IPS-20b (cell line): ENCODE measurements around the gene TWF2.

Experiments
- H3K27ac ChIP-seq: one replicate; pipeline ENCODE4 v1.5.1; 2013; ENCODE audit warnings: low read length
- H3K27me3 ChIP-seq: 2 replicates; pipeline ENCODE4 v1.6.1; 2013; ENCODE audit warnings: mild to moderate bottlenecking, low read length, inconsistent platforms; ENCODE audit not compliant: insufficient read depth
- H3K36me3 ChIP-seq: 2 replicates; pipeline ENCODE4 v1.6.1; 2013; ENCODE audit warnings: low read depth, mild to moderate bottlenecking, inconsistent platforms, low read length, moderate library complexity; ENCODE audit not compliant: insufficient read depth
- H3K4me1 ChIP-seq: 2 replicates; pipeline ENCODE4 v1.6.1; 2013; ENCODE audit warnings: mild to moderate bottlenecking, control low read depth, inconsistent platforms, low read length, moderate library complexity; ENCODE audit not compliant: insufficient read depth
- H3K4me3 ChIP-seq: 2 replicates; pipeline ENCODE4 v1.5.1; 2013; ENCODE audit warnings: mild to moderate bottlenecking, low read length, inconsistent platforms
- H3K9ac ChIP-seq: 2 replicates; pipeline ENCODE4 v1.6.1; 2013; ENCODE audit warnings: low read depth, mild to moderate bottlenecking, inconsistent platforms, low read length, moderate library complexity
- H3K9me3 ChIP-seq: 2 replicates; pipeline ENCODE4 v1.6.1; 2013; ENCODE audit warnings: mild to moderate bottlenecking, low read depth, low read length, inconsistent platforms; ENCODE audit not compliant: insufficient read depth

The TWF2 gene

GRCh38 chr3:52227117-52227516 lies 11.8 kb downstream of the TWF2 start:
- Histone ChIP-seq H3K27ac (no peak overlapping the region), H3K27me3 (no peaks in the 10 kb centered on the region), H3K9me3 (no peaks in the 10 kb centered on the region), H3K4me3 (no peak overlapping the region), H3K9ac (no peak overlapping the region), H3K4me1 (no peaks in the 10 kb centered on the region), H3K36me3 (peaks cover 29% of the 10 kb centered on the region)

GRCh38 chr3:52226229-52226817 lies 12.6 kb downstream of the TWF2 start:
- Histone ChIP-seq H3K4me1 (no peaks in the 10 kb centered on the region), H3K4me3 (no peak overlapping the region), H3K27me3 (no peaks in the 10 kb centered on the region), H3K36me3 (peaks cover 28% of the 10 kb centered on the region), H3K9me3 (no peaks in the 10 kb centered on the region), H3K9ac (no peak overlapping the region), H3K27ac (no peak overlapping the region)

- Histone ChIP-seq H3K4me1 (no peaks in the 10 kb centered on the region), H3K36me3 (peaks cover 21% of the 10 kb centered on the region), H3K27me3 (no peaks in the 10 kb centered on the region), H3K27ac (no peak within 1 kb of the TSS), H3K9me3 (no peaks in the 10 kb centered on the region), H3K9ac (no peak within 1 kb of the TSS), H3K4me3 (no peak within 1 kb of the TSS)
Measured at GRCh38 chr3:52225452-52226228, 13.3 kb downstream of the TWF2 start, which contains the start of gene TLR9. TLR9 (minus strand) TSS chr3:52225645; CDS start chr3:52225529, 116 bp downstream.

- H3K9me3 ChIP-seq: no peaks in the 10 kb centered on the region
- no peaks in the 10 kb centered on the region for H3K4me1 ChIP-seq
- no peak overlapping the region for H3K9ac ChIP-seq
- H3K27me3 ChIP-seq: no peaks in the 10 kb centered on the region
- no peak overlapping the region for H3K4me3 ChIP-seq
- no peak overlapping the region for H3K27ac ChIP-seq
- 0 out of 2 replicates have a peak, but pooled peaks cover 3% of the 10 kb centered on the region for H3K36me3 ChIP-seq
Measured at GRCh38 chr3:52223449-52224408, 15.2 kb downstream of the TWF2 start.

GRCh38 chr3:52222319-52223221 lies 16.4 kb downstream of the TWF2 start:
- Histone ChIP-seq H3K27ac (no peak overlapping the region), H3K36me3 (no peaks in the 10 kb centered on the region), H3K27me3 (no peaks in the 10 kb centered on the region), H3K9ac (no peak overlapping the region), H3K9me3 (no peaks in the 10 kb centered on the region), H3K4me1 (no peaks in the 10 kb centered on the region), H3K4me3 (no peak overlapping the region)

GRCh38 chr3:52221563-52222318 lies 17.2 kb downstream of the TWF2 start:
- H3K9ac ChIP-seq: no peak overlapping the region
- no peaks in the 10 kb centered on the region for H3K9me3 ChIP-seq
- no peak overlapping the region for H3K4me3 ChIP-seq
- H3K27ac ChIP-seq: no peak overlapping the region
- no peaks in the 10 kb centered on the region for H3K27me3 ChIP-seq
- no peaks in the 10 kb centered on the region for H3K36me3 ChIP-seq
- no peaks in the 10 kb centered on the region for H3K4me1 ChIP-seq

GRCh38 chr3:52221141-52221562 lies 17.8 kb downstream of the TWF2 start:
- Histone ChIP-seq H3K36me3 (no peaks in the 10 kb centered on the region), H3K9ac (no peak overlapping the region), H3K4me3 (no peak overlapping the region), H3K9me3 (no peaks in the 10 kb centered on the region), H3K27ac (no peak overlapping the region), H3K27me3 (no peaks in the 10 kb centered on the region), H3K4me1 (no peaks in the 10 kb centered on the region)

- no peak overlapping the region for H3K4me3 ChIP-seq
- H3K27ac ChIP-seq: no peak overlapping the region
- H3K36me3 ChIP-seq: no peaks in the 10 kb centered on the region
- no peaks in the 10 kb centered on the region for H3K4me1 ChIP-seq
- no peaks in the 10 kb centered on the region for H3K9me3 ChIP-seq
- H3K27me3 ChIP-seq: no peaks in the 10 kb centered on the region
- H3K9ac ChIP-seq: no peak overlapping the region
Measured at GRCh38 chr3:52220380-52221026, 18.5 kb downstream of the TWF2 start.

GRCh38 chr3:52218937-52219650 lies 19.9 kb downstream of the TWF2 start:
- H3K4me3 ChIP-seq: no peak overlapping the region
- H3K27ac ChIP-seq: no peak overlapping the region
- H3K27me3 ChIP-seq: no peaks in the 10 kb centered on the region
- no peaks in the 10 kb centered on the region for H3K9me3 ChIP-seq
- H3K9ac ChIP-seq: no peak overlapping the region
- peaks cover 11% of the 10 kb centered on the region for H3K36me3 ChIP-seq
- H3K4me1 ChIP-seq: no peaks in the 10 kb centered on the region

- Histone ChIP-seq H3K4me1 (no peaks in the 10 kb centered on the region), H3K9me3 (no peaks in the 10 kb centered on the region), H3K9ac (no peak overlapping the region), H3K4me3 (no peak overlapping the region), H3K27me3 (no peaks in the 10 kb centered on the region), H3K36me3 (peaks cover 18% of the 10 kb centered on the region), H3K27ac (no peak overlapping the region)
Measured at GRCh38 chr3:52218454-52218853, 20.5 kb downstream of the TWF2 start.
